IPS DF 6.9 (cell line): Measurements from ENCODE around the gene TIMP2.

Experiments
- DNase-seq: peaks from one replicate; pipeline ENCODE4 v3.0.0-alpha.2; 2013; ENCODE audit warnings: low read depth, low spot score
- H3K27ac ChIP-seq: one replicate; pipeline ENCODE4 v1.5.1; 2013; ENCODE audit warnings: low read length, control low read depth
- H3K27me3 ChIP-seq: 2 replicates; pipeline ENCODE4 v1.6.1; 2013; ENCODE audit warnings: mild to moderate bottlenecking, low read length; ENCODE audit not compliant: control insufficient read depth, insufficient read depth
- H3K36me3 ChIP-seq: 2 replicates; pipeline ENCODE4 v1.6.1; 2013; ENCODE audit warnings: low read length; ENCODE audit not compliant: control insufficient read depth, insufficient read depth
- H3K4me1 ChIP-seq: 2 replicates; pipeline ENCODE4 v1.6.1; 2013; ENCODE audit warnings: low read length; ENCODE audit not compliant: control insufficient read depth, insufficient read depth
- H3K4me3 ChIP-seq: 2 replicates; pipeline ENCODE4 v1.5.1; 2013; ENCODE audit warnings: mild to moderate bottlenecking, low read length
- H3K9me3 ChIP-seq: 2 replicates; pipeline ENCODE4 v1.6.1; 2013; ENCODE audit warnings: low read length, inconsistent platforms; ENCODE audit not compliant: control insufficient read depth, insufficient read depth
- WGBS: extraction: QIAGEN DNeasy Blood & Tissue Kit; methylation state at CpG from one replicate; pipeline ENCODE4 v1.1.7; 2013; ENCODE audit warnings: mixed read lengths, missing lambda C conversion rate; ENCODE audit not compliant: insufficient read length, insufficient coverage; 5-methylcytosine and 5-hydroxymethylcytosine counted together

TIMP2 gene

GRCh38 chr17:78944956-78945355, 19.8 kb upstream of the TIMP2 start:
- no peak for DNase-seq
- H3K9me3 ChIP-seq = no peaks in the 10 kb centered on the region; the same call in 1 of the 2 replicates
- no peaks in the 10 kb centered on the region for H3K36me3 ChIP-seq
- no CpG with 5 or more reads among the region's 10 CpGs for WGBS
- H3K27me3 ChIP-seq = no peaks in the 10 kb centered on the region
- H3K4me1 ChIP-seq = no peaks in the 10 kb centered on the region
- no peak overlapping the region for H3K4me3 ChIP-seq
- no peak overlapping the region for H3K27ac ChIP-seq

- no peak overlapping the region for H3K4me3 ChIP-seq
- no peak overlapping the region for H3K27ac ChIP-seq
- H3K36me3 ChIP-seq = no peaks in the 10 kb centered on the region
- no peak for DNase-seq
- no CpG with 5 or more reads among the region's 7 CpGs for WGBS
- no peaks in the 10 kb centered on the region for H3K27me3 ChIP-seq
- no peaks in the 10 kb centered on the region for H3K4me1 ChIP-seq
- H3K9me3 ChIP-seq = no peaks in the 10 kb centered on the region; the same call in 1 of the 2 replicates
These were observed 18.8 kb upstream of the TIMP2 start for GRCh38 chr17:78944026-78944425.

GRCh38 chr17:78940708-78941107, 15.5 kb upstream of the TIMP2 start:
- no peak overlapping the region for H3K4me3 ChIP-seq
- WGBS = no CpG with 5 or more reads among the region's 6 CpGs
- H3K36me3 ChIP-seq = no peaks in the 10 kb centered on the region
- no peaks in the 10 kb centered on the region; the same call in 1 of the 2 replicates for H3K9me3 ChIP-seq
- H3K27me3 ChIP-seq = no peaks in the 10 kb centered on the region
- DNase-seq = no peak
- H3K4me1 ChIP-seq = no peaks in the 10 kb centered on the region
- no peak overlapping the region for H3K27ac ChIP-seq

- no peaks in the 10 kb centered on the region for H3K36me3 ChIP-seq
- H3K27me3 ChIP-seq = no peaks in the 10 kb centered on the region
- WGBS = no CpG with 5 or more reads among the region's 5 CpGs
- DNase-seq = no peak
- no peaks in the 10 kb centered on the region for H3K4me1 ChIP-seq
- H3K9me3 ChIP-seq = no peaks in the 10 kb centered on the region; the same call in 1 of the 2 replicates
- no peak overlapping the region for H3K4me3 ChIP-seq
- H3K27ac ChIP-seq = no peak overlapping the region
These were observed 15.1 kb upstream of the TIMP2 start for GRCh38 chr17:78940258-78940657.

GRCh38 chr17:78939615-78940014, 14.4 kb upstream of the TIMP2 start:
- Histone ChIP-seq H3K4me3 (no peak overlapping the region), H3K27ac (no peak overlapping the region), H3K27me3 (no peaks in the 10 kb centered on the region), H3K36me3 (no peaks in the 10 kb centered on the region), H3K4me1 (no peaks in the 10 kb centered on the region), H3K9me3 (no peaks in the 10 kb centered on the region; the same call in 1 of the 2 replicates)
- DNase-seq = no peak
- no CpG with 5 or more reads among the region's 6 CpGs for WGBS

GRCh38 chr17:78937561-78937960, 12.4 kb upstream of the TIMP2 start:
- Histone ChIP-seq H3K27ac (no peak overlapping the region), H3K27me3 (no peaks in the 10 kb centered on the region), H3K36me3 (no peaks in the 10 kb centered on the region), H3K9me3 (no peaks in the 10 kb centered on the region), H3K4me1 (0 out of 2 replicates have a peak, but pooled peaks cover 2% of the 10 kb centered on the region), H3K4me3 (no peak overlapping the region)
- no peak for DNase-seq
- WGBS = no CpG with 5 or more reads among the region's 11 CpGs

GRCh38 chr17:78935419-78936323, 10.5 kb upstream of the TIMP2 start:
- H3K4me1 ChIP-seq = 0 out of 2 replicates have a peak, but pooled peaks cover 2% of the 10 kb centered on the region
- no peak for DNase-seq
- H3K27ac ChIP-seq = no peak overlapping the region
- H3K27me3 ChIP-seq = no peaks in the 10 kb centered on the region
- H3K36me3 ChIP-seq = no peaks in the 10 kb centered on the region
- WGBS = no CpG with 5 or more reads among the region's 33 CpGs
- H3K4me3 ChIP-seq = no peak overlapping the region
- no peaks in the 10 kb centered on the region for H3K9me3 ChIP-seq

- no peak for DNase-seq
- H3K27ac ChIP-seq = no peak overlapping the region
- no CpG with 5 or more reads among the region's 19 CpGs for WGBS
- H3K4me1 ChIP-seq = 0 out of 2 replicates have a peak, but pooled peaks cover 2% of the 10 kb centered on the region
- no peaks in the 10 kb centered on the region for H3K36me3 ChIP-seq
- H3K4me3 ChIP-seq = no peak overlapping the region
- H3K27me3 ChIP-seq = no peaks in the 10 kb centered on the region
- no peaks in the 10 kb centered on the region for H3K9me3 ChIP-seq
These were observed 9.7 kb upstream of the TIMP2 start for GRCh38 chr17:78934681-78935418.

- Histone ChIP-seq H3K4me3 (no peak overlapping the region), H3K4me1 (0 out of 2 replicates have a peak, but pooled peaks cover 2% of the 10 kb centered on the region), H3K9me3 (no peaks in the 10 kb centered on the region), H3K27me3 (no peaks in the 10 kb centered on the region), H3K36me3 (no peaks in the 10 kb centered on the region), H3K27ac (no peak overlapping the region)
- no CpG with 5 or more reads among the region's 16 CpGs for WGBS
- DNase-seq = no peak
These were observed 8.9 kb upstream of the TIMP2 start for GRCh38 chr17:78933959-78934568.
